Duodenal mucosa (tissue), 2 donors: ENCODE data around the gene BBS9.
"Not testable (repeated sequence)": the region's sequence is repeated elsewhere in the genome, so short reads cannot be mapped to it uniquely, and the experiment has no call there.

ENCODE experiments used
- H3K27ac ChIP-seq: one replicate; pipeline ENCODE4 v1.7.0; 2013; ENCODE audit warnings: low read depth, low read length
- H3K27me3 ChIP-seq, 2 donors: one replicate each; pipeline ENCODE4 v1.7.0; 2013; ENCODE audit warnings: low read length in 2 of 2, control low read depth in 1 of 2; ENCODE audit not compliant: insufficient read depth in 2 of 2, control insufficient read depth in 1 of 2
- H3K36me3 ChIP-seq, 2 donors: one replicate each; pipeline ENCODE4 v1.7.0; 2013; ENCODE audit warnings: low read length in 2 of 2, control low read depth in 1 of 2; ENCODE audit not compliant: insufficient read depth in 2 of 2, control insufficient read depth in 1 of 2
- H3K4me1 ChIP-seq, 2 donors: one replicate each; pipeline ENCODE4 v1.7.0; 2013; ENCODE audit warnings: low read length in 2 of 2, control low read depth in 1 of 2; ENCODE audit not compliant: insufficient read depth in 2 of 2, control insufficient read depth in 1 of 2
- H3K4me3 ChIP-seq, 2 donors: one replicate each; pipeline ENCODE4 v1.7.0; 2013; ENCODE audit warnings: low read length in 2 of 2, low read depth in 1 of 2
- H3K9ac ChIP-seq, 2 donors: one replicate each; pipeline ENCODE4 v1.7.0; 2013; ENCODE audit warnings: low read length in 2 of 2, low read depth in 1 of 2
- H3K9me3 ChIP-seq, 2 donors: one replicate each; pipeline ENCODE4 v1.7.0; 2013; ENCODE audit warnings: low read length in 2 of 2, control low read depth in 1 of 2; ENCODE audit not compliant: control insufficient read depth in 1 of 2

BBS9 gene

GRCh38 chr7:33218841-33219535 lies 89.6 kb downstream of the BBS9 start:
- not testable (repeated sequence) for H3K4me1 ChIP-seq, H3K27me3 ChIP-seq, H3K27ac ChIP-seq, H3K9me3 ChIP-seq, H3K9ac ChIP-seq, H3K36me3 ChIP-seq, H3K4me3 ChIP-seq

GRCh38 chr7:33220231-33220630 lies 90.9 kb downstream of the BBS9 start:
- Histone ChIP-seq H3K4me3 (no peak overlapping the region), H3K36me3 (no peaks in the 10 kb centered on the region), H3K4me1 (no peaks in the 10 kb centered on the region), H3K27ac (no peak overlapping the region), H3K27me3 (no peaks in the 10 kb centered on the region), H3K9me3 (no peaks in the 10 kb centered on the region), H3K9ac (no peak overlapping the region)

DNA sequence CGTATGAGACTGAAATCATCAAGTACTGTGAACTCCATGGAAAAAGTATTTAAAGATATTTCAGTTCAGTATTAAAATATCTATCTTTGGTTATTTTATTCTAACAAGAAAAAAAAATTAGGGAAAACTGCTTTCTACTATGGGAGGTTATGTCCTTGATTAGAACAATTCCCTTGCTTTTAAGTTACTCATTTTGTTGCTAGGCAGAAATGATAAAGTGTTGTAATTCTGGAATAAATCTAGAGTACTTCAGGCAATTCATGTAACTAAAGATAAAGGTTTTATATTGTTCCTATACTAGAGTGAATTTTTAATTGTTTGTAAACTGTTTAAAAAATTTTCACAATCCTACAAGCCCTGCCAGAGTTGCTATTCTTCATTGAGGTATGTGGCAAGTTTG lies 92.0 kb downstream of the BBS9 start:
- H3K27me3 ChIP-seq, result no peaks in the 10 kb centered on the region
- no peaks in the 10 kb centered on the region for H3K36me3 ChIP-seq
- no peaks in the 10 kb centered on the region for H3K9me3 ChIP-seq
- H3K9ac ChIP-seq, result no peak overlapping the region
- no peaks in the 10 kb centered on the region for H3K4me1 ChIP-seq
- H3K4me3 ChIP-seq, result no peak overlapping the region
- no peak overlapping the region for H3K27ac ChIP-seq

DNA sequence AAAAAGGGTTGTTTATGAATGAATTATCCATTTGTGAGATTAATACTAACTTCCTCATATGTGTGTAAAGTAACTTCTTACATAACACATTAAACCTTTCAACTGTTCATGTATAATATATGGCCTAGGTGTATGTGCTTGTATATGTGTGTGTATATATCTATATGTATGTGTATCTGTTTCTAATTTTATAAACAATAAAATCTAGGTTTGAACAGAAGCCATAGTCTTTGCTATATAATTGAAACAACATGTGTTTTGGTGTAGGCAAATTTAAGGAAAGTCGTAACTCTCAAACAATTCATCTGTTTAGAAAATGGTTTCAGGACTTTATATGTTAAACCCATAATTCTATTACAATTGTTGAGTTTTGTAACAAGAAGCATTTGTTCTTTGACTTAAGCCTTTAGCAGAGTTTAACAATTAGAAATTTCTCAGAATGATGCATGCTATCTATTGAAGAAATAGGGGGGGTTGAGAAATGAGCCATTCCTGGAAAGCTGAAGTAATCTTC lies 103.3 kb downstream of the BBS9 start:
- H3K9me3 ChIP-seq, result no peaks in the 10 kb centered on the region

GRCh38 chr7:33233659-33234058 lies 104.3 kb downstream of the BBS9 start:
- H3K27me3 ChIP-seq, result no peaks in the 10 kb centered on the region
- H3K9me3 ChIP-seq, result no peaks in the 10 kb centered on the region
- H3K36me3 ChIP-seq, result no peaks in the 10 kb centered on the region
- H3K4me1 ChIP-seq, result no peaks in the 10 kb centered on the region
- no peak overlapping the region for H3K27ac ChIP-seq
- no peak overlapping the region for H3K9ac ChIP-seq
- H3K4me3 ChIP-seq, result no peak overlapping the region

More for the DNA sequence above, 103.3 kb downstream of the BBS9 start:
- Histone ChIP-seq H3K4me3 (no peak overlapping the region), H3K27me3 (no peaks in the 10 kb centered on the region), H3K9ac (no peak overlapping the region), H3K36me3 (no peaks in the 10 kb centered on the region), H3K4me1 (no peaks in the 10 kb centered on the region), H3K27ac (no peak overlapping the region)

- Histone ChIP-seq H3K9me3 (no peaks in the 10 kb centered on the region), H3K4me3 (no peak overlapping the region), H3K9ac (no peak overlapping the region), H3K27me3 (no peaks in the 10 kb centered on the region), H3K4me1 (no peaks in the 10 kb centered on the region), H3K27ac (no peak overlapping the region), H3K36me3 (no peaks in the 10 kb centered on the region)
Measured at GRCh38 chr7:33237036-33237435, 107.7 kb downstream of the BBS9 start.

DNA sequence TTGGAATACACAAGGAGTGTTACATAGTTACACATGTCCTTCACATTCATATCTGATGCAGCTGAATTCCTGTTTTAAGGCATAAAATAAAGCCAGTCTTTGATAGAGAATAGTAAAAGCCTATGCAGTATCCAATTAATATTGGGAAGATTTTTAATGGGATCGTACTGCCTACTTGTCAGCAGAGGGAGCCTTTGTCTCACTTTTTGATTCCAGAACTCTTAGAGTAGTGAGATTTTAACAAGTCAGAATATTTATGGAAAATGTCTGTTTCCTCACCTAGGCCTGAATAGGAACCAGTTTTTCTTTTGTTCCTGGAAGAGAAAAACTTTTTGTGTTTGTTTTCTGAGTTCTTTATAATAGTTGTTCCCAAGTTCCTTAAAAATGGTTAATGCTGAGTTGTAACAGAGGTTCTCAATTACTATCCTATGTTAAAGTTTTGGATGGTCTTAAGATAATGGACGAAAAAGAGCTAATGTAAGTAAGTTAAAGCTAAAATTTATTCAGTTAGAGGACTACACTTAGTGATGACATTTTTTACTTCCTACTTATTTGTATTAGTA lies 114.0 kb downstream of the BBS9 start:
- Histone ChIP-seq H3K4me3 (no peak overlapping the region), H3K27ac (no peak overlapping the region), H3K4me1 (peaks cover 0 to 9% of the 10 kb centered on the region in 2 donors), H3K9me3 (no peaks in the 10 kb centered on the region), H3K9ac (no peak overlapping the region), H3K27me3 (no peaks in the 10 kb centered on the region), H3K36me3 (no peaks in the 10 kb centered on the region)

- no peak overlapping the region for H3K27ac ChIP-seq
- peaks cover 0 to 9% of the 10 kb centered on the region in 2 donors for H3K4me1 ChIP-seq
- H3K4me3 ChIP-seq, result no peak overlapping the region
- no peak overlapping the region for H3K9ac ChIP-seq
- H3K9me3 ChIP-seq, result no peaks in the 10 kb centered on the region
- no peaks in the 10 kb centered on the region for H3K27me3 ChIP-seq
- no peaks in the 10 kb centered on the region for H3K36me3 ChIP-seq
Measured at GRCh38 chr7:33248671-33249070, 119.3 kb downstream of the BBS9 start.

- Histone ChIP-seq H3K36me3 (no peaks in the 10 kb centered on the region), H3K4me3 (no peak overlapping the region), H3K27me3 (no peaks in the 10 kb centered on the region), H3K4me1 (peaks cover 0 to under 1% of the 10 kb centered on the region in 2 donors), H3K9me3 (no peaks in the 10 kb centered on the region), H3K27ac (no peak overlapping the region), H3K9ac (no peak overlapping the region)
Measured at GRCh38 chr7:33250421-33250871, 121.1 kb downstream of the BBS9 start.

DNA sequence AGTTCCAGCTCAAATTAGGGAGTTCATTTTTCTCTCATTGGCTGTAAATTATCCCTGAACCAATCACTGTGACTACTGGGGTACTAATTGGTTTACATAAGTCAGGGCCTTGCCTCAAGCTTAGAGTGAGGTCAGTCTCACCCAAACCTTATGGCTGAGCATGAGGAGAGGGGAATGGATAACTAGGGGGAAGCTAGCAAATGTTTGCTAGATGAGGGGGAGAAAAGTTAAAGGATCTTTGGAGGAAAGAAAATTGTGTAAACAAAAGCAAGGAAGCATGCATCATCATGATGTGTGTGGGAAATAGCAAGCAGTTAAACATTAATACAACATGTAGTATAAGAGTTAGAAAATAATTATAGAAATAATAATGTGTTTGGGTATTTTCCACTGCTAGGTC lies 121.9 kb downstream of the BBS9 start:
- Histone ChIP-seq H3K27ac (no peak overlapping the region), H3K36me3 (no peaks in the 10 kb centered on the region)

More for the DNA sequence above, 121.9 kb downstream of the BBS9 start:
- Histone ChIP-seq H3K27me3 (no peaks in the 10 kb centered on the region), H3K4me3 (no peak overlapping the region), H3K4me1 (no peaks in the 10 kb centered on the region), H3K9ac (no peak overlapping the region), H3K9me3 (no peaks in the 10 kb centered on the region)
